ENCODE data around the gene VAC14.

VAC14 gene

GRCh38 chr16:70642633-70643032 lies 158.3 kb downstream of the VAC14 start:
- DNase-seq (ENCODE audit: low read depth), result no peak

GRCh38 chr16:70638814-70639792 lies 161.9 kb downstream of the VAC14 start:
- no peak for DNase-seq (ENCODE audit: low read depth)

Data from CMK (cell line).